K562 (cell line): ENCODE data around the gene PTPN14. TPM values are rescaled to one million over a fixed set of nuclear protein-coding genes. Genes with fewer than 3 reads are reported as not detected.

ENCODE experiments used
- ATAC-seq: fragments of 200-7000 bp; cut with Tn5 transposase; 3 replicates; pipeline ENCODE4 v1.9.1; 2020; ENCODE audit warnings: moderate library complexity
- BruUV-seq: library from RNA; stranded (reverse); fragments of 400-500 nt; replicated peaks from 2 replicates; lab custom pipeline; 2021; lab: Mats Ljungman, UMichigan
- CTCF ChIA-PET: fragments of 300-600 bp; formaldehyde crosslinking; extraction: SDS; loops from one replicate; lab custom pipeline; 2021; ENCODE audit warnings: low intra/inter-chr PET ratio; lab: Yijun Ruan, JAX
- POLR2A ChIA-PET: fragments of 300-600, 350-650 bp; sonication (Branson Sonifier 250); formaldehyde crosslinking; extraction: SDS; loops from one replicate; lab custom pipeline; 2021; ENCODE audit warnings: antibody characterized with exemption, inconsistent platforms; lab: Yijun Ruan, JAX
- DNase-seq, 4 experiments: peaks; one replicate each; pipeline versions ENCODE4 v3.0.0 to v3.0.0-alpha.2; 2011 to 2018; ENCODE audit warnings: low spot score in 3 of 4, mixed read lengths in 3 of 4; ENCODE audit errors: extremely low read depth in 1 of 4
- FAIRE-seq: peaks from 2 replicates; lab custom pipeline; 2011; peaks lifted over from hg19 to GRCh38; lab: Jason Lieb, UNC
- H2AFZ ChIP-seq: 2 replicates; pipeline ENCODE4 v1.6.0; 2011; ENCODE audit warnings: low read depth, low read length, control low read depth, inconsistent platforms
- H3K27ac ChIP-seq: fragments of 200-600 bp; 3 replicates; pipeline ENCODE4 v1.8.0; 2011; ENCODE audit warnings: low read depth, mild to moderate bottlenecking, control low read depth, inconsistent platforms, low read length, moderate library complexity, mixed read lengths; ENCODE audit errors: extremely low read depth
- H3K27me3 ChIP-seq, 2 experiments: fragments of 300-600 bp in 1 of 2; 2 replicates in 1 of 2; 3 replicates in 1 of 2; pipeline versions ENCODE4 v1.6.0 to v1.8.0; 2011; ENCODE audit warnings: inconsistent platforms in 2 of 2, low read length in 2 of 2, mild to moderate bottlenecking in 1 of 2, mixed read lengths in 1 of 2, moderate library complexity in 1 of 2; ENCODE audit not compliant: control insufficient read depth in 2 of 2, insufficient read depth in 2 of 2
- H3K36me3 ChIP-seq: fragments of 300-600 bp; 3 replicates; pipeline ENCODE4 v1.8.0; 2011; ENCODE audit warnings: mild to moderate bottlenecking, low read length, inconsistent platforms; ENCODE audit not compliant: control insufficient read depth, insufficient read depth
- H3K4me1 ChIP-seq, 2 experiments: fragments of 200-600 bp in 1 of 2; replicated peaks in 1 of 2; 2 replicates in 1 of 2; 3 replicates in 1 of 2; pipeline versions ENCODE4 v1.5.1 to v1.8.0; 2011; ENCODE audit warnings: inconsistent platforms in 2 of 2, low read length in 2 of 2, mild to moderate bottlenecking in 1 of 2, mixed read lengths in 1 of 2, moderate library complexity in 1 of 2; ENCODE audit not compliant: control insufficient read depth in 2 of 2, insufficient read depth in 2 of 2
- H3K4me2 ChIP-seq: 2 replicates; pipeline ENCODE4 v1.6.1; 2011; ENCODE audit warnings: low read length, control low read depth, inconsistent platforms, mixed read lengths; ENCODE audit not compliant: insufficient read depth
- H3K4me3 ChIP-seq: fragments of 200-600 bp; sonication (generic), shearing (Covaris generic); 2 replicates; pipeline ENCODE4 v1.5.1; 2016; ENCODE audit warnings: control low read depth, inconsistent platforms
- H3K79me2 ChIP-seq: fragments of 200-600 bp; 3 replicates; pipeline ENCODE4 v1.8.0; 2011; ENCODE audit warnings: low read length, inconsistent platforms; ENCODE audit not compliant: control insufficient read depth, insufficient read depth
- H3K9ac ChIP-seq, 2 experiments: 2 replicates each; pipeline versions ENCODE4 v1.6.0 to v1.6.1; 2011; ENCODE audit warnings: low read depth in 2 of 2, low read length in 2 of 2, control low read depth in 1 of 2, inconsistent platforms in 1 of 2, mild to moderate bottlenecking in 1 of 2, mixed read lengths in 1 of 2; ENCODE audit not compliant: insufficient read depth in 1 of 2
- H3K9me1 ChIP-seq: one replicate; pipeline ENCODE4 v1.6.0; 2011; ENCODE audit warnings: inconsistent platforms, mild to moderate bottlenecking, low read length, moderate library complexity; ENCODE audit not compliant: control insufficient read depth, insufficient read depth
- H3K9me3 ChIP-seq: replicated peaks from 2 replicates; pipeline ENCODE4 v1.5.1; 2011; ENCODE audit warnings: low read depth, low read length, inconsistent platforms; ENCODE audit not compliant: control insufficient read depth, insufficient read depth
- H4K20me1 ChIP-seq: replicated peaks from 2 replicates; pipeline ENCODE4 v1.6.1; 2011; ENCODE audit warnings: low read length, inconsistent platforms, mixed read lengths; ENCODE audit not compliant: control insufficient read depth, insufficient read depth
- BRD9 ChIP-seq: fragments of 450-650 bp; IDR thresholded peaks from 2 replicates; pipeline ENCODE4 v1.6.1; 2018; ENCODE audit warnings: low read depth; ENCODE audit not compliant: partially characterized antibody
- E2F3 ChIP-seq: fragments of 250-450 bp; sonication (Bioruptor Pico); IDR thresholded peaks from 2 replicates; pipeline ENCODE4 v1.4.0; 2020; ENCODE audit warnings: mild to moderate bottlenecking
- KDM4B ChIP-seq, 2 experiments: fragments of 450-650 bp in 1 of 2; sonication (generic) in 1 of 2; IDR thresholded peaks; 2 replicates each; pipeline ENCODE4 v1.6.1; 2016 to 2017; ENCODE audit warnings: borderline replicate concordance in 2 of 2, antibody characterized with exemption in 1 of 2, low read depth in 1 of 2, mild to moderate bottlenecking in 1 of 2
- KLF16 ChIP-seq: IDR thresholded peaks from 2 replicates; pipeline ENCODE4 v1.6.1; 2016; ENCODE audit warnings: antibody characterized with exemption
- MYBL2 ChIP-seq, 2 experiments: fragments of 450-650 bp in 1 of 2; sonication (generic) in 1 of 2; formaldehyde crosslinking in 1 of 2; IDR thresholded peaks; 2 replicates each; pipeline versions ENCODE4 v1.6.1 to v1.8.1; 2017 to 2022; ENCODE audit warnings: borderline replicate concordance in 1 of 2, inconsistent platforms in 1 of 2, low read depth in 1 of 2, mild to moderate bottlenecking in 1 of 2, missing genetic modification reagents in 1 of 2, moderate library complexity in 1 of 2
- RBFOX2 ChIP-seq: fragments of 200-400 bp; formaldehyde crosslinking; IDR thresholded peaks from 2 replicates; pipeline ENCODE4 v1.6.1; 2017; ENCODE audit warnings: low read depth, mild to moderate bottlenecking, low read length, moderate library complexity
- RBM25 ChIP-seq: fragments of 200-400 bp; formaldehyde crosslinking; IDR thresholded peaks from 2 replicates; pipeline ENCODE4 v1.6.1; 2018; ENCODE audit warnings: low read length, low read depth, moderate library complexity; ENCODE audit not compliant: severe bottlenecking
- RFX7 ChIP-seq: fragments of 250-450 bp; sonication (Bioruptor Pico); IDR thresholded peaks from 2 replicates; pipeline ENCODE4 v1.5.1; 2021; ENCODE audit warnings: mild to moderate bottlenecking
- SRSF9 ChIP-seq: fragments of 200-400 bp; formaldehyde crosslinking; IDR thresholded peaks from 2 replicates; pipeline ENCODE4 v1.6.1; 2017; ENCODE audit warnings: low read depth, low read length, borderline replicate concordance
- STAT5A ChIP-seq: IDR thresholded peaks from 2 replicates; pipeline ENCODE4 v1.6.1; 2012; ENCODE audit warnings: low read length, inconsistent platforms, borderline replicate concordance
- TAF7 ChIP-seq: fragments of 450-650 bp; IDR thresholded peaks from 2 replicates; pipeline ENCODE4 v1.6.1; 2016; ENCODE audit warnings: missing genetic modification characterization, missing compliant biosample characterization
- USF1 ChIP-seq: sonication (generic); formaldehyde crosslinking; IDR thresholded peaks from 2 replicates; pipeline ENCODE4 v1.9.0; 2022; ENCODE audit warnings: mild to moderate bottlenecking, missing genetic modification reagents
- ZNF134 ChIP-seq: fragments of 250-450 bp; sonication (Bioruptor Pico); conservative IDR thresholded peaks from 2 replicates; pipeline ENCODE4 v1.4.0; 2020
- ZNF239 ChIP-seq: fragments of 250-450 bp; sonication (Bioruptor Pico); IDR thresholded peaks from 2 replicates; pipeline ENCODE4 v1.4.0; 2020; ENCODE audit warnings: mild to moderate bottlenecking
- ZNF778 ChIP-seq: fragments of 450-650 bp; formaldehyde crosslinking; IDR thresholded peaks from 2 replicates; pipeline ENCODE4 v1.4.0; 2020; ENCODE audit warnings: mild to moderate bottlenecking, moderate library complexity
- WGBS: fragments of 100-300 bp; shearing (Covaris generic); methylation state at CpG from one replicate; pipeline ENCODE4 v1.1.6; 2016; ENCODE audit warnings: low coverage, mixed read lengths; ENCODE audit not compliant: insufficient coverage; ENCODE audit errors: missing lambda C conversion rate; 5-methylcytosine and 5-hydroxymethylcytosine counted together
- in situ Hi-C: fragments of 300-500 bp; cut with MboI; formaldehyde crosslinking; loops from 4 replicates; pipeline ENCODE4 v1.15.0; 2018; ENCODE audit warnings: inconsistent platforms, mixed read lengths
- intact Hi-C: fragments of 100-400 bp; cut with micrococcal nuclease; formaldehyde crosslinking; loops from 2 replicates; pipeline ENCODE4 v1.14.2; 2022
- polyA plus RNA-seq, 8 experiments: library from polyadenylated mRNA; depleted of rRNA in 4 of 8; stranded (reverse) in 5 of 8; unstranded in 3 of 8; fragments of >200 nt; fragmentation: Nextera tagmentation in 2 of 8; fragmentation: Illumina TruSeq in 1 of 8; extraction: Ambion mirVana in 2 of 8; extraction: Trizol in 1 of 8; gene quantifications; 2 replicates each; pipeline versions ENCODE4 v1.2.1 to v1.2.3, GENCODE V29; 2011 to 2014; ENCODE audit warnings: inconsistent platforms in 1 of 8, missing spikeins in 1 of 8
- total RNA-seq, 7 experiments: library from RNA; depleted of rRNA in 6 of 7; stranded (reverse); fragments of >200 nt in 6 of 7; fragmentation: Illumina TruSeq in 2 of 7; extraction: Trizol in 2 of 7; gene quantifications; 2 replicates each; pipeline versions ENCODE4 v1.2.1 to v1.2.3, GENCODE V29; 2011 to 2021; ENCODE audit warnings: low replicate concordance in 1 of 7
- TF ChIP-seq, protein P1 (sequence below): IDR thresholded peaks from 3 replicates; pipeline ENCODE4 v1.6.1; 2011; ENCODE audit warnings: borderline replicate concordance, mild to moderate bottlenecking, moderate library complexity; ENCODE audit not compliant: insufficient read length; ENCODE audit errors: extremely low read depth

PTPN14 gene
- total and polyA plus RNA-seq, 9 of the 15 experiments (the other 6 are each of a cell fraction or from before 2014, with no cell fraction given): 0.01 to 0.29 (median 0.04) TPM; not detected in 6

- TF ChIP-seq E2F3 (no peak), ZNF134 (no peak)
These were observed 35.2 kb upstream of the PTPN14 start (continued) for GRCh38 chr1:214586621-214587020.

DNA sequence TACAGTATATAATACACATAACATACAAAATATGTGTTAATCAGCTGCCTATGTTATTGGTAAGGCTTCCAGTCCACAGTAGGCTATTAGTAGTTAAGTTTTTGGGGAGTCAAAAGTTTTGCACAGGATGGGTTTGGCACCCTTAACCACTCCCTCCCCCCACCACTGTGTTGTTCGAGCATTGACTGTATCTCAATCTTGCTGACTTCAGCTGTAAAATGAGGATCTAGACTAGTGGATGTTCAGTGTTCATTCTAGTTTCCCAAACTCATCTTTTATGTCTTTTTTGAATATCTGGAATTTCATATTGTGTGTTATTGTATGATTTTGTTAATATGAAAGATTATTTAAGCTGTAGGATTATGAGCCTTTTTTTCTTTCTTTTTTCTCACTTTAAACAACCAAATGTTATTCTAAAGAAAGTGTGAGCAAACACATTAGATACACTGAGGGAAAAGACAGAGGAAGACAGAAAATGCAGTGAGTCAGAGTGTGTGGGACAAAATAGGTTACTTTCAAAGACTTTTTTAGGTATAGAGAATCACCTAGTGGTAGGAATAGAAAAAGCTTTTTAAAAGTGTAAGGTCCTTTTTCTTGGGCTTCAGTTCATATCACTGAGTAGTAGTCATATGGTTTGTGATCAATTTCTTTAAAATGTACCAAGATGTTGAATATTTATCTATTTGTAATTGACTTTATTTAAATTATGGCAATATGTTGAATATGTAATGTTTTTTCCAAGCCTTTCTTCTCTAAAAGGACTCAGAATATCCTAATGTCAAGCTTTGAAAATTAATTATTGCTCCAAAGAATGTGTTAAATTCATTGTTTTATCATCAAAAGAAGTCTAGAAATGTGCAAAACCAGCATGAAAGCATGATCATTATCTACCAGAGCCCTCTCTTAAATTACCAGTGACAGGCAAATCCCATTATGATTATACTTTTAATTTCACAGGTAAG is 33.7 kb upstream of the PTPN14 start:
- FAIRE-seq: peak; percentile 29
- ChIA-PET POLR2A (interaction anchor here (0.6 kb wide), 1 partner anchor 310 kb away, joined by 3 read pairs; no protein-coding TSS in a partner anchor), CTCF (no interaction called here)
- WGBS: 0% methylated on average over 1 of the region's 1 CpG
- BruUV-seq: no TSS peak
- peaks cover 2 to 8% of the 10 kb centered on the region in 2 experiments; a peak in 3 of 5 replicates for H3K27me3 ChIP-seq
- peak in 3 of 4 experiments; percentile 19 to 23 (median 21) for DNase-seq
- H4K20me1 ChIP-seq: no peaks in the 10 kb centered on the region
- no peaks in the 10 kb centered on the region for H3K4me1 ChIP-seq
- no peak overlapping the region for H2AFZ ChIP-seq
- in situ Hi-C loops (loop anchor here (5.0 kb wide), 1 partner anchor 248 kb away; no protein-coding TSS in a partner anchor), intact Hi-C loops (loop anchor here (1.0 to 10.0 kb wide), 4 partner anchors 197 to 373 kb away; no protein-coding TSS in a partner anchor)
- H3K9me3 ChIP-seq: no peaks in the 10 kb centered on the region
- H3K36me3 ChIP-seq: no peaks in the 10 kb centered on the region
- H3K27ac ChIP-seq: no peak overlapping the region
- ATAC-seq: peak; percentile 88
- no peak overlapping the region for H3K9ac ChIP-seq
- no peaks in the 10 kb centered on the region for H3K79me2 ChIP-seq
- no peak overlapping the region for H3K4me2 ChIP-seq
- no peaks in the 10 kb centered on the region for H3K9me1 ChIP-seq
- no peak overlapping the region for H3K4me3 ChIP-seq
- TF ChIP-seq STAT5A (no peak), USF1 (CRISPR knock-in tag) (no peak), RBFOX2 (no peak), SRSF9 (no peak), RFX7 (CRISPR knock-in tag) (no peak), MYBL2 (IDR thresholded peaks at IDR 0.05; ENCODE audit: low read depth) (no peak), MYBL2 (CRISPR knock-in tag; IDR thresholded peaks at IDR 0.05; ENCODE audit: borderline replicate concordance) (no peak), RBM25 (no peak), KLF16 (peak; percentile 46; the same call in 1 of the 2 replicates), BRD9 (no peak), TAF7 (tag) (no peak), ZNF778 (no peak), KDM4B (IDR thresholded peaks at IDR 0.05; ENCODE audit: borderline replicate concordance in 2 of 2, low read depth in 1 of 2) (no peak), ZNF239 (no peak)
- TF ChIP-seq, protein P1, sequence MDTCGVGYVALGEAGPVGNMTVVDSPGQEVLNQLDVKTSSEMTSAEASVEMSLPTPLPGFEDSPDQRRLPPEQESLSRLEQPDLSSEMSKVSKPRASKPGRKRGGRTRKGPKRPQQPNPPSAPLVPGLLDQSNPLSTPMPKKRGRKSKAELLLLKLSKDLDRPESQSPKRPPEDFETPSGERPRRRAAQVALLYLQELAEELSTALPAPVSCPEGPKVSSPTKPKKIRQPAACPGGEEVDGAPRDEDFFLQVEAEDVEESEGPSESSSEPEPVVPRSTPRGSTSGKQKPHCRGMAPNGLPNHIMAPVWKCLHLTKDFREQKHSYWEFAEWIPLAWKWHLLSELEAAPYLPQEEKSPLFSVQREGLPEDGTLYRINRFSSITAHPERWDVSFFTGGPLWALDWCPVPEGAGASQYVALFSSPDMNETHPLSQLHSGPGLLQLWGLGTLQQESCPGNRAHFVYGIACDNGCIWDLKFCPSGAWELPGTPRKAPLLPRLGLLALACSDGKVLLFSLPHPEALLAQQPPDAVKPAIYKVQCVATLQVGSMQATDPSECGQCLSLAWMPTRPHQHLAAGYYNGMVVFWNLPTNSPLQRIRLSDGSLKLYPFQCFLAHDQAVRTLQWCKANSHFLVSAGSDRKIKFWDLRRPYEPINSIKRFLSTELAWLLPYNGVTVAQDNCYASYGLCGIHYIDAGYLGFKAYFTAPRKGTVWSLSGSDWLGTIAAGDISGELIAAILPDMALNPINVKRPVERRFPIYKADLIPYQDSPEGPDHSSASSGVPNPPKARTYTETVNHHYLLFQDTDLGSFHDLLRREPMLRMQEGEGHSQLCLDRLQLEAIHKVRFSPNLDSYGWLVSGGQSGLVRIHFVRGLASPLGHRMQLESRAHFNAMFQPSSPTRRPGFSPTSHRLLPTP: no peak
